GM15510 (cell line): ENCODE measurements around the gene SLC7A1.

Source experiments
- POLR2A ChIP-seq: IDR thresholded peaks from 3 replicates; pipeline ENCODE4 v1.6.1; 2011; ENCODE audit warnings: borderline replicate concordance; ENCODE audit not compliant: insufficient read length; ENCODE audit errors: extremely low read depth

SLC7A1 gene

GRCh38 chr13:29464105-29464679 is 131.3 kb downstream of the SLC7A1 start:
- no peak for TF ChIP-seq POLR2A

- TF ChIP-seq POLR2A, result no peak
Measured at GRCh38 chr13:29459813-29460355, 135.6 kb downstream of the SLC7A1 start.
